Left ventricle myocardium superior (tissue), 1 donor: ENCODE results near the gene MAP4. TPM values are rescaled to one million over a fixed set of nuclear protein-coding genes. Genes with fewer than 3 reads are reported as not detected.

Source experiments
- ATAC-seq: fragments of 200-7000 bp; cut with Tn5 transposase; one replicate; pipeline ENCODE4 v1.9.1; 2020; ENCODE audit warnings: mild to moderate bottlenecking, moderate library complexity
- DNase-seq: peaks from one replicate; pipeline ENCODE4 v3.0.0-alpha.2; 2020
- intact Hi-C: fragments of 100-400 bp; cut with micrococcal nuclease; formaldehyde crosslinking; loops from one replicate; pipeline ENCODE4 v1.11.0; 2022
- total RNA-seq: library from RNA; stranded (reverse); fragmentation: NEBNext Ultra II Directional; extraction: Animal tissue kit (Norgen Biotek cat#: 25700); gene quantifications from one replicate; pipeline ENCODE4 v1.2.1, GENCODE V29; 2021
- donor health status: DM: no; HTN: yes; CAD: no; lungs with severe emphysema.

Gene MAP4
- total RNA-seq, 1 donor from 2014 or later: 680 TPM

GRCh38 chr3:47980795-47981194, 35.4 kb downstream of the MAP4 start:
- intact Hi-C loops: loop anchor here (10.0 kb wide), 1 partner anchor 136 kb away; no protein-coding TSS in a partner anchor
- DNase-seq: no peak
- no peak for ATAC-seq

- DNase-seq (no peak), ATAC-seq (no peak)
- intact Hi-C loops: no loop called here
These were observed 37.1 kb downstream of the MAP4 start for GRCh38 chr3:47979070-47979469.

GRCh38 chr3:47978386-47978785, 37.8 kb downstream of the MAP4 start:
- no peak for ATAC-seq
- DNase-seq: no peak
- intact Hi-C loops: no loop called here

GRCh38 chr3:47976135-47976732, 40.0 kb downstream of the MAP4 start:
- no peak for DNase-seq
- no peak for ATAC-seq
- intact Hi-C loops: no loop called here

GRCh38 chr3:47974974-47975470, 41.2 kb downstream of the MAP4 start:
- no peak for DNase-seq
- intact Hi-C loops: no loop called here
- ATAC-seq: no peak

- DNase-seq (no peak), ATAC-seq (no peak)
- intact Hi-C loops: no loop called here
These were observed 45.1 kb downstream of the MAP4 start for GRCh38 chr3:47971081-47971480.

- intact Hi-C loops: no loop called here
- DNase-seq: no peak
- ATAC-seq: no peak
These were observed 51.5 kb downstream of the MAP4 start for GRCh38 chr3:47964740-47965139.

- intact Hi-C loops: no loop called here
- no peak for DNase-seq
- ATAC-seq: peak; percentile 8
These were observed 54.2 kb downstream of the MAP4 start for GRCh38 chr3:47961815-47962606.

- intact Hi-C loops: no loop called here
- ATAC-seq (peak; percentile 48), DNase-seq (no peak)
These were observed 55.2 kb downstream of the MAP4 start for GRCh38 chr3:47961036-47961435.

GRCh38 chr3:47956521-47956920, 59.7 kb downstream of the MAP4 start:
- DNase-seq: no peak
- no peak for ATAC-seq
- intact Hi-C loops: no loop called here

GRCh38 chr3:47954567-47954966, 61.6 kb downstream of the MAP4 start:
- peak; percentile 76 for ATAC-seq
- DNase-seq: no peak
- intact Hi-C loops: no loop called here

- intact Hi-C loops: no loop called here
- ATAC-seq: no peak
- no peak for DNase-seq
These were observed 65.6 kb downstream of the MAP4 start for GRCh38 chr3:47950453-47951169.

- intact Hi-C loops: no loop called here
- ATAC-seq: no peak
These were observed 66.2 kb downstream of the MAP4 start for GRCh38 chr3:47949979-47950378.

GRCh38 chr3:47940232-47940631, 76.0 kb downstream of the MAP4 start:
- no peak for DNase-seq
- intact Hi-C loops: no loop called here
- no peak for ATAC-seq

More at GRCh38 chr3:47949979-47950378, 66.2 kb downstream of the MAP4 start:
- DNase-seq: no peak

GRCh38 chr3:47932421-47932820, 83.8 kb downstream of the MAP4 start:
- ATAC-seq (no peak), DNase-seq (no peak)
- intact Hi-C loops: no loop called here

GRCh38 chr3:47930979-47931378, 85.2 kb downstream of the MAP4 start:
- no peak for DNase-seq
- ATAC-seq: no peak
- intact Hi-C loops: no loop called here

- intact Hi-C loops: no loop called here
- no peak for DNase-seq
- peak; percentile 42 for ATAC-seq
These were observed 99.5 kb downstream of the MAP4 start for GRCh38 chr3:47916696-47917095.

GRCh38 chr3:47916201-47916600, 100.0 kb downstream of the MAP4 start:
- intact Hi-C loops: no loop called here
- ATAC-seq: peak; percentile 91
- peak; percentile 41 for DNase-seq

GRCh38 chr3:47912006-47912504, 104.2 kb downstream of the MAP4 start:
- intact Hi-C loops: no loop called here

More at GRCh38 chr3:47912006-47912504, 104.2 kb downstream of the MAP4 start:
- DNase-seq (no peak), ATAC-seq (no peak)
